Measurements from ENCODE around the gene KIDINS220. TPM values are rescaled to one million over a fixed set of nuclear protein-coding genes. Genes with fewer than 3 reads are reported as not detected.

The KIDINS220 gene
- total and polyA plus RNA-seq, 2 experiments from 2014 or later: 12.8 to 38.2 TPM

- no peaks in the 10 kb centered on the region for H3F3A ChIP-seq (replicated peaks; ENCODE audit: low read depth)
- H3K27me3 ChIP-seq (ENCODE audit: insufficient read depth): no peaks in the 10 kb centered on the region
- no peak for TF ChIP-seq POLR2AphosphoS5 (IDR thresholded peaks at IDR 0.05; ENCODE audit: low read depth)
- TF ChIP-seq CTCF (conservative IDR thresholded peaks at IDR 0.05; ENCODE audit: low read depth in 2 of 2): no peak
- no peak for TF ChIP-seq ZNF331 (CRISPR knock-in tag; IDR thresholded peaks at IDR 0.05; ENCODE audit: low read depth)
- no peak for TF ChIP-seq ETS1 (IDR thresholded peaks at IDR 0.05)
- TF ChIP-seq EZH2 (IDR thresholded peaks at IDR 0.05; ENCODE audit: low read depth, unreplicated experiment): no peak
- TF ChIP-seq ZNF462 (CRISPR knock-in tag; IDR thresholded peaks at IDR 0.05): no peak
- Mint-ChIP-seq H3K9me3 (no peaks in the 10 kb centered on the region), H3K27ac (no peak overlapping the region), H3K4me1 (peaks cover 9% of the 10 kb centered on the region), H3K4me3 (no peak overlapping the region), H3K36me3 (ENCODE audit: low read depth) (peaks cover 2% of the 10 kb centered on the region; the same call in 2 of the 3 replicates), H3K27me3 (ENCODE audit: insufficient read depth, low read depth, poor library complexity) (no peaks in the 10 kb centered on the region)
- no peaks in the 10 kb centered on the region for H3K9me2 ChIP-seq (ENCODE audit: insufficient read depth)
- H2AFZ ChIP-seq: no peak overlapping the region
- H3K4me3 ChIP-seq: no peak overlapping the region
- DNase-seq (ENCODE audit: low spot score) (no peak), ATAC-seq (no peak)
- no peaks in the 10 kb centered on the region for H3K79me2 ChIP-seq (replicated peaks; ENCODE audit: insufficient read depth)
- no peak overlapping the region for H3K4me2 ChIP-seq
- H3K4me1 ChIP-seq (ENCODE audit: insufficient read depth): peaks cover 3% of the 10 kb centered on the region; the same call in 1 of the 2 replicates
- no peaks in the 10 kb centered on the region for H3K36me3 ChIP-seq (ENCODE audit: insufficient read depth)
- H3K27ac ChIP-seq (ENCODE audit: low read depth): no peak overlapping the region
- no peaks in the 10 kb centered on the region for H4K20me1 ChIP-seq (replicated peaks; ENCODE audit: insufficient read depth)
Observed at GRCh38 chr2:8853426-8853825, 16.0 kb upstream of the KIDINS220 start.

Measured in GM23338 (cell line).